G401.6 (cell line): ENCODE results near the gene ITPKB.
"Not testable (repeated sequence)": the region's sequence is repeated elsewhere in the genome, so short reads cannot be mapped to it uniquely, and the experiment has no call there.

Experiments used
- FAIRE-seq: peaks from 2 replicates; lab custom pipeline; 2012; peaks lifted over from hg19 to GRCh38; lab: Jason Lieb, UNC

ITPKB gene

DNA sequence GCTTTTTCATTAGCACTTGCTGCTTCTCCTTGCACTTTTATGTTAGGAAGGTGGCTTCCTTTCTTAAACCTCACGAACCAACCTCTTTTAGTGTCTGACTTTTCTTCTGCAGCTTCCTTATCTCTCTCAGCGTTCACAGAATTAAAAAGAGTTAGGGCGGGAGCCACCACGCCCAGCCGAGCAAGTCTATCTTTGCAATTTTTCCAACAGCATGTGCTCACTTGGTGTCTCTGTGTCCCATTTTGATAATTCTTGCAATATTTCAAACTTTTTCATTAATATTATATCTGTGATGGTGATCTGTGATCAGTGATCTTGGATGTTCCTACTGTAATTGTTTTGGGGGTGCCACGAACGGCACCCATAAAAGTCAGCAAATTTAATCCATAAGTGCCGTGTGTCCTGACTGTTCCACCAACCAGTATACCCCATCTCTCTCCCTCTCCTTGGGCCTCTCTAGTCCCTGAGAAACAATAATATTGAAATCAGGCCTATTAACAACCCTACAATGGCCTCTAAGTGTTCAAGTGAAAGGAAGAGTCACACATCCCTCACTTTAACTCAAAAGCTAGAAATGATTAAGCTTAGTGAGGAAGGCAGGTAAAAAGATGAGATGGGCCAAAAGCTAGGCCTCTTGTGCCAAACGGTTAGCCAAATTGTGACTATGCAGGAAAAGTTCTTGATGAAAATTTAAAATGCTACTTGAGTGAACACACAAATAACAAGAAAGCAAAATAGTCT lies 15.9 kb upstream of the ITPKB start:
- no peak for FAIRE-seq

DNA sequence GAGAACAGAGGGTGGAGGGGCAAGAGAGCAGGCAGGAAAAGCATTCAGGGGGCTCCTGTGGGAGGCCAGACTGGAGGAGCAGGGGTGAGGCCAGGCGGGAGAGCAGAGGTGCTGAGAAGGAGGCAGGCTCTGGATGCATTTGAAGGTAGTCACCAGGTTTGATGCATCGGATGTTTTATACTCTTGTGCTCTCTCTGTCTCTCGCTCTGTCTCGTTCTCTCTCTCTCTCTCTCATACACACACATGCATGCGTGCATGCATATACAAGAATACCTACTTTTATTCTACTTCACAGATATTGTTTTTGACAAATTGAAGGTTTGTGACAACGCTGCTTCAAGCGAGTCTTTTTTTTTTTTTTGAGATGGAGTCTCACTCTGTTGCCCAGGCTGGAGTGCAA lies 15.0 kb upstream of the ITPKB start:
- FAIRE-seq = no peak

DNA sequence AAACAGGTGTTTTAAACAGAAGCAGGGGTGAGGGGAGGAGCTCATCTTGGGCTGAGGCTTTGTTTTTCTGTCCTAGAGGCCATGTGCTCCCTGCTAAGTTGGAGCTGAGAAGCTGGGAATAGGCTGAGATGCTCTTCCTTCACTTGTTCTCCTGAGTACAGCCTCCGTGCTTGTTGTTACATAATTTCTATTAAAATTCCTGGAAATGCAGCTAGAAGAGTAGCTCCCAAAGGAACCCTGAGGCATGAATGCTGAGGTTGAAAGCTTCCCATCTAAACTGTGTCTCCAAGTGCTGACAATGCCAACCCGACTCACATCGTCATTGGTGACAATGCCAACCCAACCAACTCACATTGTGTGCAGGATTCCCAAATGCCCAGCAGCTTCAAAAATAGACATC lies 12.6 kb upstream of the ITPKB start:
- no peak for FAIRE-seq

DNA sequence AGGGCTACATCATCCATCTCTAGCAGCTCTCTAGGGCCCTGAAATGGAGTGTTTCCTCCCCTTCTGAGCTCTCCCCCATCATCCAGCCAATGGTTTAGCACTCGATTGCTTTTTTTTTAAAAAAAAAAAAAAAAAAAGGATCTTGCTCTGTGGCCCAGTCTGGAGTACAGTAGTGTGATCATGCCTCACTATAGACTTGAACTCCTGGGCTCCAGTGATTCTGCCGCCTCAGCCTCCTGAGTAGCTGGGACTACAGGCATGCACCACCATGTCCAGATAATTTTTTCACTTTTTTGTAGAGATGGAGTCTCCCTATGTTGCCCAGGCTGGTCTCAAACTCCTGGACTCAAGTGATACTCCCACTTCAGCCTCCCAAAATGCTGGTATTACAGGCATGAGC lies 12.1 kb upstream of the ITPKB start:
- FAIRE-seq = no peak

DNA sequence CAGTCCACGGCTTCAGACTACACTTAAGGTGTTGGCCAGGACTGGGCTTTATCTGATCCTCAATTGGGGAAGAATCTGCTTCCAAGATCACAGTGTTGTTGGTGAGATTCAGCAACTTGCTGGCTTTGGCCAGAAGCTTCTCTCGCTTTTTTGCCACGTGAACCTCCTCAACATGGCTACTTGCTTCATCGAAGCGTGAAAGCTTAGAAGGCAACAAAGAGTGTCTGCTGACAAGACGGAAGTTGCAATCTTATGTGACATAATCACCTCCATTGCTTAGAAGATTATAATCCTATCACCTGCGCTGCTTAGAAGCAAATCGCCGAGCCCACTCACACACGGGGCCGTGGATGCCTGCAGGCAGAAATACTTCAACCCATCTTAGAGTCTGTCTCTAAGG lies 10.4 kb upstream of the ITPKB start:
- no peak for FAIRE-seq

DNA sequence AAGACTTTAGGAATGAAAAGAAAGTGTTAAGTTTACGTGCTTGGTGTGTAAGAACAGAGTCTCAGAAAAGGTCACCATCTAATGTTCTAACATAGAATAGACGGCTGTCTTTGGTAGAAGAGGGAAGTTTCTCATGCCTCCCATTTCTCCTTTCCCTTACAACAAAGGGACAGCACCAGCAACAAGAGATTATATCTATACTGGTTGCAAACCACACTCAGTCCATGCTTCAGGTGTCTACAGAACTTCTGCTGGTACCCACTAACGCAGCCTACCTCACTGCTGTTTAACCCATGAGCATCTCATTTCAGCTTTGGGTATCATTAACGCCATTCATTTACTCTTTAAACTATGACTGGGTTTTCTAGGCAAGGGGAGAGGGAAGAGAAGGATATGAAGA lies 9.2 kb upstream of the ITPKB start:
- no peak for FAIRE-seq

DNA sequence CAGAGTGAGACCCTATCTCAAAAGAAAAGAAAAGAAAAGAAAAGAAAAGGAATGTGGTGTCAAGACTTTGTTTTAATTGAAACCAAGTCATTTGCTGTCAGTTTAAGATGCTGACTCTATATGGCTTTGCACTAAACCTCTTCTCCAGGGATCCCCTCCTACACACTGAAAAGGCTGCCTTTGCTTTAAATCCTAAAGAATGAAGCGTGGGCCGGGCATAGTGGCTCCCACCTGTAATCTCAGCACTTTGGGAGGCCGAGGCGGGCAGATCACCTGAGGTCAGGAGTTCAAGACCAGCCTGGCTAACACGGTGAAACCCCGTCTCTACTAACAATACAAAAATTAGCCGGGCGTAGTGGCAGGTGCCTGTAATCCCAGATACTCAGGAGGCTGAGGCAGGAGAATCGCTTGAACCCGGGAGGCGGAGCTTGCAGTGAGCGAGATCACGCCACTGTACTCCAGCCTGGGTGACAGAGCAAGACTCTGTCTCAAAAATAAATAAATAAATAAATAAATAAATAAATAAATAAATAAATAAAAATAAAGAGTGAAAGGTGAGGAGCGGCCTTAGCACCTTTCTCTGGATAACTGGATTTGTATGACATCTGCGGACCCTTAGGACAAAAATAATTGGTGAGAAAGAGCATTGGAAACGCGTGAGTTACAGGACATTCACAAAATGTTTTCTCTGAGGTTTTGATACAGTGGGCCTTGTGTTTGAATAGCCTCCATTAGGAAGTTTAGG lies 8.6 kb upstream of the ITPKB start:
- FAIRE-seq = not testable (repeated sequence)

DNA sequence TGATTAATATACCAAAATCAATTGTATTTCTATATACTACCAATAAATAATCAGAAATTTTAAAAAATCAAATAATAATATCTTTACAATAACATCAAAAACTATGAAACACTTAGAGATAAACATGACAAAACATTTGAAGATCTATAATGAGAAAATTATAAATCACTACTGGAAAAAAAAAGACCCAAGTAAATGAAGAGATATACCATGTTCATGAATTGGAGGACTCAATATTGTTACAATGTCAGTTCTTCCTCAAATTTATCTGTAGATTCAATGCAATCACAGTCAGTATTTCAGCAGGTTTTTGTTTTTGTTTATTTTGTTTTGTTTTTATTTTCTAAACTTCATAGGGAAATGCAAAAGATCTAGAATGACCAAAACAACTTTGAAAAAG lies 4.2 kb upstream of the ITPKB start:
- FAIRE-seq = peak; percentile 8

DNA sequence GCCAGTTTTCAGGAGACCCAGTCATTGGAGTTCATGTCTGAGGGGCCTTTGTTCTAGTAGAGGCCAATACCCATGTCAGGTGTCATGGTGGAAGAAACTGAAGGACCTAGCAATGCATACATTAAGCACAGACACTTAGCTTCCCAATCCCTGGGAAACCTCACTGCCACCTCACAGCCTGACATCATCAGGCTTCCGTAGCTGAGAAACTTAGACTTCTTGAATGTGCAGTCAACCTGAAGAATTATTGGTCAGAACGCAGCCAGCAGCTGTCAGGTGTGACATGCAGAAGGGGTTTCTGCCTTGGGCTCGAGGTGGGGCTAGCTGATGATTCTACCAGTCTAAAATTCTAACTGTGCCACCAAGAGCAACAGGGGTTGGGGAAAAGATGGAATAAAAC lies 1.9 kb upstream of the ITPKB start:
- FAIRE-seq = no peak

DNA sequence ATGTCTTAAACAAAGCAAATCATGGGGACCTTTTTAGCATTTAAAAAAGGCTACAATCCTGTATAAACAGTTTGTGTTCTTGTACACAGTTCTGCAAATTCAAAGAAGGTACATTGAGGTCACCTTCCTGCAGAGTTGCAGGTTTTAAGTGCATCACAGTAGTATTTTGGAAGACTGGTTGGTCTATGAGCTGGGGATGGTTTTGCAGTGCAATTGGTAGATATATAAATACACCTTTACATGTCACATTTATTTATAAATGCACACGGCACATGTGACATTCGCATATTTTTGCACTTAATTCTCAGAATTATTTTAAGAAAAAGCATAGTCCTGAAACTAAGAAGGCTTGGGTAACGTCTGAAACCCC lies 599 bp upstream of the ITPKB start:
- FAIRE-seq = no peak

DNA sequence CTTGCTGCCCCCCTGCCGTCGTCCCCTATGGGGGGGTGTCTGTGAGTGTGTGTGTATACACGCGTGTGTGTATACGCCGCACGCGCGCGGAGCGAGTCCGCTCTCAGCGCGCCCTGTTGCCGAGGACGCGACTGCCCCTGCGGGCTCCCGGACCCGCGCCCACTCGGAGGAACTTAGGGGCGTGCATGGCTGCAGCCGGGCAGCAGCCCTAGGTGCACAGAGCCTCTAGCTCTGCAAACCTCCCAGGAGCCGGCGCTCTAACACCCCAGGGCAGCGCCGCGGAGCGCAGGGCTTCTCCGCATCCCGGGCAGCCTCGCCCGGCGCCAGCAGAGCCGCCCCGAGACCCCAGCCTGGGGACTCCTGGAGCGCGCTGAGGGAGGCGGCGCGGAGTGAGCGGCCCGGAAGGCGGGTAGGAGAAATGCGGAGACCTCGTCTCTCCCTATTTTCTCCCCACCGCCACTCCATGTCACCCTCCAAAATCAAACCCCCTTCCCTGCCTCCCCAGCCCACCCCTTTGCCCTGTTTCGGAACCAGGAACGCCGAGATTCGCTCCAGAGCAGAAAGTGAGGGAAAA lies 574 bp downstream of the ITPKB start:
- no peak for FAIRE-seq

DNA sequence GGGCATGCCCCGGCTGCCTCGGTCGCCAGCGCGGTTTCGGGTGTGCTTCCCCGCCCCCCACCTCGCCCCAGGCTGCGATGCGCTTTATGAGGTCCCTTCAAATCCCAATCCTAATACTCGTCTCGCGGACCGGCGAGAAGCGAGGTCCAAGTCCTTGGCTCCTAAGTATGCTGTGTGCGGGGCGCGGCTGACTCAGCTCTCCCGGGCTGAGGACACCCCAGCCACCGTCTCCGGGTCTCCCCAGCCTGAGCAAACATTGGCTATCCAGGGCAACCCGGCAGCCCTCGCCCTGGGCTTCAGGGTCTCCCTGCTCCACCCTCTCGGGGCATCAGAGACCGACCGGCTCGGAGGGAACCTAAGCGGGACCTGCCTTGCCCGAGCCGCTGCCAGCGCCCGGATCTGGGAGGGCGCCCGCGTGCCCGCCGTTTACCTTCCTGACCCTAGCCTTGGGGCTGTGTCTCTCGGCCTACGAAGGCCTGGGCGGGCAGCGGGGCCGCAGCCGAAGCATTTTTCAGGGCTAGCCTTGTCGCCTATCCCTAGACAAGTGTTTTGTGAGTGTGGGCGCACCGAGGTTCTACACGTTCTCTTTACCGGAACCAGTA lies 1.2 kb downstream of the ITPKB start:
- no peak for FAIRE-seq

DNA sequence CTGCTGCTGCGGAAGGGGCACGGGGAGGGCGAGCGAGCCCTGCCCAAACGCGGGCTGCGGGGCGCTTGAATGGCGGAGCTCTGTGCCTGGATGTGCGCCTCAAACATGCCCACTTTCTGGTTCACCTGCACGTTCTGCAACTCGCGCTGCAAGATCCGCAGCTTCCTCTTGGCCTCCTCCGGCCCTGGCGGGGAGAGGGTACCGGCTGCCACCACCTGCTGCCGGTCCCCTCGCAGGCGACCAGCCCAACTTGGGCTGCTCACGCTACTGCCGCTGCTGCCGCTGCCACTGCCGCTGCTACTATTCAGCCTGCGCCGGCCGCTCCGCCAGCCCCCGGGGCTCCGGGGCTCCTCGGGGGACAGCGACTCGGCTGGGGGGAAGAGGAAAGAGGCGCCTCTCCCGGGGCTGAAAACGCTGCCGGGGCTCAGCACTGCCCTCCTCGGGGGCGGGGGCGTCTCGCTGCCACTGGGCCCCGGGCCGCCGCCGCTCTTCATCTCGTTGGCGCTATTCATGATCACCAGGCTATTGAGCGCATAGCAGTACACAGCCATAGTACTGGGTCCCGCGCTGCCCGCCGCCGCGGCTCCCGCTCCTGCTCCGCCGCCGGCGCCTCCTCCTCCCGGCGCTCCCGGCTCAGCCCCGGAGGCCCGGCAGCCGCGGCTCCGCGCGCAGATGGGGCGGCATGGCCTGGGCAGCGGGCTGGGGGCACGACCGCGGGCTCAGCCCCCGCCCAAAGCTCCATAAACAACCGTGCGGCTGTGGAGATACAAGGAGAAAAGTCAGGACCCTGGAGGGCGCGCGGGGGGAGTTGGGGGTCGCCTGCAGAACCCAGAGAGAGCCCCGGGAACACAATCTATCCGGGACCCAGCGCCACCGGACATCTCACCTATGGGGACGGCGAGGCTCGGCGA lies 1.9 kb downstream of the ITPKB start:
- no peak for FAIRE-seq

DNA sequence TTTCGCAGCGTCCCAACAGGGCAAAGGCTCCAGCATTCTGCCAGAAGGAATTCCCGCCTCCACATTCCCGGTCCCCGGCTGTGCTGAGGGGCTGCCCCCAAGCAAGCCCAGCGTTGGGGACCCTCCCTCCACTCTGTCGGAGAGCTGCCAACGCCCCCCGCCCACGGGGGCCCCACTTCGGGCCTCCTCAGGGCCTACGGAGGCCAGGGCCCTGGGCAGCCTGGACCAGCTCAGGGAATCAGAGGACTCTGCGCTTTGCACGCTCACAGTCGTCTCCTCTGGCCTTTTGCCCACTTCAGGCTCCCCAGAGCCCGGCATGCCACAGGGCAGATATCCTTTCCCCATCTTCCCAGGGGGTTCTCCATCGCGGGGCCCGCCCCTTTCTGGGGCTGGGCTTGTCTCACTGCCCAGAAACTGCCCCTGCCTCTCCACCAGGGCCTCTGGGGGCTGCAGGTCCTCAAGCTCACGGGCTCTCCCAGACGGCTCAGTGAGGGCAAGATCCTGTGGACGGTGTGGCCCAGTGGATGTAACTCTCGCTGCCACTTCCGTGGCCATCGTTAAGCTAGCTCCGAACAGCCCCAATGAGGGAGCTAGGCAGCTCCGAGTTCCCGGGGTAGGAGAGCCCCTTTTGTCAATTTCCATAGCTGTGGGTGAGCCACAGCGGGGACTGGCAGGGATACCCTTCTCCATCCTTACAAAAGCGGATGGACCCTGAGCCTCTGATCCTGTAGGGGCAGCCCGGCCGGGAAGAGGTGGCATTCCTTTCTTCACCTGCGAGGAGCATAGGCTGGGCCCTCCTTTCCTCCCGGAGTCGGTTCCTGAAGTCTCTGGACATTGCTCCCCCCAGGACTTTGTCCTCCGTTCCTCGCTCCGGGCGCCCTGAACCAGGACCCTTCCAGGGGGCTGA lies 2.8 kb downstream of the ITPKB start:
- FAIRE-seq = no peak

DNA sequence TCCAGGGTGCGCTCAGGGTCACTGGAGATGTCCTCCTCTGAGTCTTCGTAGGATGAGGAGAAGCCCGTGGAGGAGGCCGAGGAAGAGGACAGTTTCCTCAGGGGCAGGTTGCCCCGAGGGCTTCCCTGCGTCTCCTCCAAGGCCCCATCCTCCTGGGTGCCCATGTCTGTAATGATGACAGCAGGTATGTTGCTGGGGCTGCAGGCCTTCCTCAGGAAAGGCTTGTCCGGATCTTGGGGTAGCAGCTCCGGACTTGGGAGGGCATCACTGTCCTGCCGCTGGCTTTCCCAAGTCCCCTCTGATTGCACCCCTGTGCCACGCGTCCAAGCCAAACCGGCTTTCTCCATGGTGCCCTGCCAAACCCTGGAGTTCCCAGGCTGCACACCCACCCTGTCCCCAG lies 3.5 kb downstream of the ITPKB start:
- no peak for FAIRE-seq

DNA sequence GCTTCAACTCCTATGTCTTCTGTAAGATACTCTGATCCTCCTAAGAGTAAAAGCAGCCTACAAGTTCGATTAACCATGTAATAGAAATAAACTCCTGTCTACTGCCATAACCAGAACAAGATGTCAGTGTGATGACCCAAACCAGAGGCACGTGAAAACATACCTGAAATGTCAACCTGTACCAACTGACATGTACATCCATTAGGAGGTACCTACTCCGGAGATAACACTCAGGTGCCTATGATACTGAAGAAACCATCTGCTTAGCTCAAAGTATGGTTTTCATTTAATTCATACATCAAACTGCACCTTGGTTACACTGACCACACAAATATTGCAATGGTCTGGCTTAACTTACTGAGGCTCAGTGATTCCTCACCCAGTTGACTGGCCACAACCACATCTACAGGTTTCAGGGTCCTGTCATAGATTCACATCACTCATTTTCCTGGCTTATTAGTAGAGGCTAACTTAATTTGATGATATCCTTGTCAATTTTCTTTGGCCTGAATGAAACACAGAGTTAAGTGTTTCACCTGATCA lies 4.4 kb downstream of the ITPKB start:
- no peak for FAIRE-seq

DNA sequence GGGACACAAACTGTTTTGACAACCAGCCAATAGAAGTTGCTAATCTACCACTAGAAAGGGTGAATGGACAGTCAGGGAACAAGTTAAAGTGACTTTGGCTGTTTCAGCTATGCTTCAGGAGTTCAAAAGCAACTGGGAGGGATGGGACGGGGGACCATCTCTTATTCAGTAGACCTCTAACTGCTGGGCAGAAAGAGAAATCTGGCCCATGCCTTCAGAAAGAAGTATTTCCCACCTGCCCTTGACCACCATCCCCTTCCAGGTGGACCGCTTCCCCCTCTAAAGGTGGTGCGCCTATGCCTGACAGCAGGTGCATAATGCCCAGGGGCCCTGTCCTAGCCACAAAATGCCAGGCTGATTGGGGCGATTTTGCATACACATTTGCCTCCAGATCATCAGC lies 5.2 kb downstream of the ITPKB start:
- FAIRE-seq = no peak

DNA sequence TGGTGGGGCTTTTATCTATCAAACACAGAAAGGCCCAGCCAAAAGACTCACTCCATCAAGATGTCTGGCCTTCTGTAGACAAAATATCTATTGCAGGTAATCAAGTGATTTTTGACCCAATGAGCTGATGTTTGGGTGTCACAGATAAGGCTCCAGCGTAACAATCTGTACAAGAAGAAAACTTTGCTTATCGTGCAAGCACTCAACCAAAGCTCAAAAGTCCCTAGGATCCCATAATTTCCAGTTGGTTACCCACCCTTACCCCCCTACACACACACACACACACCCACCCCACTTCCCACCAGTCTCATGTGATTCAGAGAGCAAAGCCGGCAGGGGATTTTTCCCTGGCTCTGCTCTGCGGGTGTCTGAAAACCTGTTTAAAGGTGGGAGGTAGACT lies 5.8 kb downstream of the ITPKB start:
- FAIRE-seq = no peak

DNA sequence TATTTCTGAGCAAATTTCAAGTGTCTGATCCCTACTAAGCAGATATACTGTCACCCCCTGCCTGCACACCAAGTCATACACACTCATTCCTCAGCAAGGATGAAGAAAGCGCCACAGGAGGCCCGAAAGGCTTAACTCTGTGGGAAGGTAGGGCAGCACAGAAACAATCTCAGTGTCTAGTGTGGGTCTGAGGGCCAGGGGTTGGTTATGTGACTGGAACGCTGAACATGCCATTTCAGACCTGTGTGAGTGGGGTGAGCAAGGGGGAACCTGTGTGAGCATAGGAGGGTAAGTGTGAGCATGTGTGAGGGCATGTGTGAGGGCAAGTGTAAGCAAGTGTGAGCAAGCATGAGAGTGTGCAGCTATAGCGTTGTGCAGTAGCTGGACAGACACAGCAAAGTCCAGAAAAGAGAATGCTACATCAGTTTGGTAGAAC lies 6.2 kb downstream of the ITPKB start:
- FAIRE-seq = no peak

DNA sequence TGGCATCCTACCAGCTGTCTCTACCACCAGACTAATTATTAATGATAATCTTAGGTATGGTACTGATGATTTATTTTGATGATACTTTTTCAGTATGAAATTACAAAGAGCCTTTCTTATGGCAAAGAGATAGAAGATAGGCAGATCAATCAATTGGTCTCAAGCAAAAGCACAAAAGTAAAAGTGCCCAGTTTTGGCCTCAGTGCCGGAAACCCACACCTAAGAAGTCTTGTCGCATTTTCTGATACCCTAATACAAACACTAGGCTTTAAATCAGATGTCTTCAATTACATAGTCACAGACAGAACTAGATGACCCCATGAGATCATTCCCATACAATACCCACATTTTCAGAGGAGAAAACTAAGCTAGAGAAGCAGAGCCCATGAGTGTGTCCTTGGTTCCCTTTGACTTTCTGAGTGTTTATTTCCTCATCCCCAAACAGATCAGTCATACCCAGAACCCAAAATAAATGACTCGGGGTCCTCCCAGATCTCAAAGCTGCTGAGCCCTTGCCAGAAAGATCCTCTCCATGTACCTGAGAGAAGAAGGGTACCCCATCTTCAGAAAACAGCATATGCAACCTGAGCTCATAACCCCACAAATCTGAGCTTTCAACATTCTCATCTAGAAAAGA lies 7.7 kb downstream of the ITPKB start:
- FAIRE-seq = no peak
